ENCODE data around the gene EVPL. TPM values are rescaled to one million over a fixed set of nuclear protein-coding genes. Genes with fewer than 3 reads are reported as not detected.

EVPL gene
- total and polyA plus RNA-seq, 2 experiments from 2014 or later, result 2.0 to 2.7 TPM

DNA sequence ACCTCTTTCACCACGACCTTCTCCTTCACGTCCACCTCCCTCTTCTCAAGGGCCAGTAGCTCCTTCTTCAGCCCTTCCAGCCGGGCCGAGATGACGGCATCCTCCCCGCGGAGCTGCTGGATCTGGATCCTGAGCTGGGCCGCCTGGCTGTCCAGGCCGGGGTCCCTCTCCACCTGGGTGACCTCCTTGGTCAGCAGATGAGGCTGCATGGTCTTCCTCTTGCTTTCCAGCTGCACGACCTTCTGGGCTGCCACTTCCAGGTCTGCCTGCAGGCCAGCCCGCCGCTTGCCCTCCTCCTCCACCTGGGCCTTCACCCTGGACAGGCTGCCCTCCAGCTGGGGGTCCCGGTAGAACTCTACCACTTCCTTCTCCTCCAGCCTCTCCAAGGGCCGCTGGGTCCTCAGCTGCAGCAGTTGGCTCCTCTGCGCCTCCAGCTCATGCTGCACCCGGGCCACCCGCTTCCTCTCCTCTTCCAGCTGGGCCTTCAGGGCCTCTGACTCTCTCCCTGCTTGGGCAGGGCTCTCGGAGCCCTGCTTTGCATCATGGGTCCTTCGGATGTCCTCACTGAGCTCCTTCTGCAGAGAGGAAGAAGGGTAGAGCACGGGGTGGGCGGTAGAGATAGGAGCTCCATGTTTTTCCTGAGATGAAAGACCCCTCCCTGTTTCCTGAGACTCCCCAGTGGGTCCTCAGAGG is 17.0 kb downstream of the EVPL start:
- no peak overlapping the region for H2AFZ ChIP-seq
- DNase-seq (ENCODE audit: low spot score), result no peak
- no peaks in the 10 kb centered on the region for H3K9me2 ChIP-seq (replicated peaks; ENCODE audit: insufficient read depth)
- no peaks in the 10 kb centered on the region for H3K9me3 ChIP-seq (ENCODE audit: low read depth)
- WGBS (ENCODE audit: low lambda C conversion rate, missing lambda C conversion rate), result 87% methylated on average over 20 of the region's 21 CpGs
- no peak overlapping the region for H3K4me3 ChIP-seq
- no peak for TF ChIP-seq EZH2 (IDR thresholded peaks at IDR 0.05; ENCODE audit: borderline replicate concordance)
- TF ChIP-seq, protein P1, sequence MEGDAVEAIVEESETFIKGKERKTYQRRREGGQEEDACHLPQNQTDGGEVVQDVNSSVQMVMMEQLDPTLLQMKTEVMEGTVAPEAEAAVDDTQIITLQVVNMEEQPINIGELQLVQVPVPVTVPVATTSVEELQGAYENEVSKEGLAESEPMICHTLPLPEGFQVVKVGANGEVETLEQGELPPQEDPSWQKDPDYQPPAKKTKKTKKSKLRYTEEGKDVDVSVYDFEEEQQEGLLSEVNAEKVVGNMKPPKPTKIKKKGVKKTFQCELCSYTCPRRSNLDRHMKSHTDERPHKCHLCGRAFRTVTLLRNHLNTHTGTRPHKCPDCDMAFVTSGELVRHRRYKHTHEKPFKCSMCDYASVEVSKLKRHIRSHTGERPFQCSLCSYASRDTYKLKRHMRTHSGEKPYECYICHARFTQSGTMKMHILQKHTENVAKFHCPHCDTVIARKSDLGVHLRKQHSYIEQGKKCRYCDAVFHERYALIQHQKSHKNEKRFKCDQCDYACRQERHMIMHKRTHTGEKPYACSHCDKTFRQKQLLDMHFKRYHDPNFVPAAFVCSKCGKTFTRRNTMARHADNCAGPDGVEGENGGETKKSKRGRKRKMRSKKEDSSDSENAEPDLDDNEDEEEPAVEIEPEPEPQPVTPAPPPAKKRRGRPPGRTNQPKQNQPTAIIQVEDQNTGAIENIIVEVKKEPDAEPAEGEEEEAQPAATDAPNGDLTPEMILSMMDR (IDR thresholded peaks at IDR 0.05; ENCODE audit: poor library complexity), result no peak
- TF ChIP-seq EZH2phosphoT487 (IDR thresholded peaks at IDR 0.05; ENCODE audit: low read depth, severe bottlenecking, unreplicated experiment), result no peak
- H3K4me2 ChIP-seq, result no peak overlapping the region
- no peaks in the 10 kb centered on the region for H3K36me3 ChIP-seq (replicated peaks; ENCODE audit: insufficient read depth, low read depth)
- no peaks in the 10 kb centered on the region for H3K27me3 ChIP-seq
- no peaks in the 10 kb centered on the region for H3K79me2 ChIP-seq
- peaks cover 7% of the 10 kb centered on the region for H3K4me1 ChIP-seq (ENCODE audit: insufficient read depth)
- H4K20me1 ChIP-seq (ENCODE audit: insufficient read depth, poor library complexity, severe bottlenecking), result no peaks in the 10 kb centered on the region
- H3K27ac ChIP-seq, result no peak overlapping the region

DNA sequence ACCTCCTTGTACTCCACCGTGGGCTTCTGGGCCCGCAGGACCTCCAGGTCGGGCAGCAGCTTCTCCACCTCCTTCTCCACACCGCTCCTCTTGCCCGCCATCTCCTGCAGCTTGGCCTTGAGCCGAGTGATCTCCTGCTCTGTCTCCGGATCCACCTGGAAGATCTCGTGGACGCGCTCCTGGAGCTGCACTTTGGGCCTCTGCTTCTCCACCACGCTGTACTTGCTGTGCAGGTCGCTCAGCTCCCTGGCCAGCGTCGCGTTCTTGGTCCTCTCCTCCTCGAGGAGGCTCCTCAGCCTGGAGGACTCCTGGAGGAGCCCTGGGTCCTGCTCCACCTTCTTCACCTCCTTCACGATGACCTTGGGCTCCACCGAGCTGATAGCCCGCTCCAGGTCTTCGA is 17.7 kb downstream of the EVPL start:
- no peak for DNase-seq (ENCODE audit: low spot score)
- TF ChIP-seq EZH2 (IDR thresholded peaks at IDR 0.05; ENCODE audit: borderline replicate concordance) (no peak), EZH2phosphoT487 (IDR thresholded peaks at IDR 0.05; ENCODE audit: low read depth, severe bottlenecking, unreplicated experiment) (no peak)
- TF ChIP-seq, protein P1 (IDR thresholded peaks at IDR 0.05; ENCODE audit: poor library complexity), result no peak
- Histone ChIP-seq H3K27me3 (no peaks in the 10 kb centered on the region), H3K4me3 (no peak overlapping the region), H2AFZ (no peak overlapping the region), H3K36me3 (replicated peaks; ENCODE audit: insufficient read depth, low read depth) (no peaks in the 10 kb centered on the region), H3K4me2 (no peak overlapping the region), H3K9me3 (ENCODE audit: low read depth) (no peaks in the 10 kb centered on the region), H3K27ac (no peak overlapping the region), H4K20me1 (ENCODE audit: insufficient read depth, poor library complexity, severe bottlenecking) (no peaks in the 10 kb centered on the region), H3K9me2 (replicated peaks; ENCODE audit: insufficient read depth) (no peaks in the 10 kb centered on the region), H3K4me1 (ENCODE audit: insufficient read depth) (peaks cover 7% of the 10 kb centered on the region), H3K79me2 (no peaks in the 10 kb centered on the region)
- WGBS (ENCODE audit: low lambda C conversion rate, missing lambda C conversion rate), result 96% methylated on average over 19 of the region's 20 CpGs

- H3K4me2 ChIP-seq, result no peak overlapping the region
- H3K4me1 ChIP-seq (ENCODE audit: insufficient read depth), result peaks cover 6% of the 10 kb centered on the region
- TF ChIP-seq, protein P1 (IDR thresholded peaks at IDR 0.05; ENCODE audit: poor library complexity), result no peak
- TF ChIP-seq EZH2phosphoT487 (IDR thresholded peaks at IDR 0.05; ENCODE audit: low read depth, severe bottlenecking, unreplicated experiment), result no peak
- TF ChIP-seq EZH2 (IDR thresholded peaks at IDR 0.05; ENCODE audit: borderline replicate concordance), result no peak
- WGBS (ENCODE audit: low lambda C conversion rate, missing lambda C conversion rate), result 96% methylated on average over 52 of the region's 56 CpGs
- DNase-seq (ENCODE audit: low spot score), result no peak
- H3K9me3 ChIP-seq (ENCODE audit: low read depth), result no peaks in the 10 kb centered on the region
- no peaks in the 10 kb centered on the region for H3K79me2 ChIP-seq
- H3K27me3 ChIP-seq, result no peaks in the 10 kb centered on the region
- H3K4me3 ChIP-seq, result no peak overlapping the region
- no peaks in the 10 kb centered on the region for H3K9me2 ChIP-seq (replicated peaks; ENCODE audit: insufficient read depth)
- H2AFZ ChIP-seq, result no peak overlapping the region
- H4K20me1 ChIP-seq (ENCODE audit: insufficient read depth, poor library complexity, severe bottlenecking), result no peaks in the 10 kb centered on the region
- no peak overlapping the region for H3K27ac ChIP-seq
- no peaks in the 10 kb centered on the region for H3K36me3 ChIP-seq (replicated peaks; ENCODE audit: insufficient read depth, low read depth)
Observed at GRCh38 chr17:76008630-76009425, 18.3 kb downstream of the EVPL start.
